GM19023 (cell line): ENCODE results near the gene SPOCK2.
"Not testable (repeated sequence)": the region's sequence is repeated elsewhere in the genome, so short reads cannot be mapped to it uniquely, and the experiment has no call there.

ENCODE experiments used
- ATAC-seq: cut with Tn5 transposase; IDR thresholded peaks from one replicate; pipeline ENCODE4 v1.9.1; 2021; ENCODE audit warnings: mild to moderate bottlenecking, moderate library complexity; ENCODE audit not compliant: unreplicated experiment

The SPOCK2 gene

DNA sequence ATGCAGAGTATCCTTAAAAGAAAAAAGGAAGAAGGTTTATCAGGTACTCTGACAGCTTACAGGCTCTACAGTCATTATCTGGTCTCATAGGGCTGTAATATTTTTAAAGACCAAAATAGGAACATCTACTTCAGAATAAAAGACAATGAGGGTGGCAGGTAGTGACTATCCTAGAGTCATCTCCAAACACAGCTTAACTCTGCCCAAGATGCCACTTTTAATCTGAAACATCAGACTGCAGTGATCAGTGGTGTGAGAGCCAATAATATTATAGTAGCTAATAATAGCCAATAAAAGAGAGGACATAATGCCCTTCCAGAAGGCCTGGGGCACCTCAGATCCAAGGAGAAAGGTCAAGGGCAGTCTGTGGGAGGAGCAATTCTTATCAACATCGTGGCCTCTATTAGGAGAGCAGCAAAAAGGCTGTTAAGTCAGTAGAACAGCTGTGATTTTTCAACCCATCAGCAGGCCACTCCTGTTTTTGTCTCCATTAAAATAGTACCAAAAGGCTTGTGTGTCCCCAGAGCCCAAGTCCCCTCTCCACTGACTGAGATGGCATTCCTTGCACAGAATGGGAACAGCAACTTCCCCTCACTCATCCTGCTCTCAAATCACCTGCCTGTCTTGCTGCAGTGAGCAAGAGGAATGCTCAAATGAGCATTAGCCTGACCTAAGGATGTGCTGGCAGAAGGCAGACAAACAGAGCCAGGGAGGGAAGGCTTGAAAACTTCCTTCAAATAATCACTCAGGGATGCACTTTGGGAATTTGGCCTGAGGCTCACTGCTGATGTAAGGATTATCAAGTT, 20.7 kb upstream of the SPOCK2 start:
- ATAC-seq = no peak

- not testable (repeated sequence) for ATAC-seq
These were observed 19.6 kb upstream of the SPOCK2 start for GRCh38 chr10:72108004-72108370.

DNA sequence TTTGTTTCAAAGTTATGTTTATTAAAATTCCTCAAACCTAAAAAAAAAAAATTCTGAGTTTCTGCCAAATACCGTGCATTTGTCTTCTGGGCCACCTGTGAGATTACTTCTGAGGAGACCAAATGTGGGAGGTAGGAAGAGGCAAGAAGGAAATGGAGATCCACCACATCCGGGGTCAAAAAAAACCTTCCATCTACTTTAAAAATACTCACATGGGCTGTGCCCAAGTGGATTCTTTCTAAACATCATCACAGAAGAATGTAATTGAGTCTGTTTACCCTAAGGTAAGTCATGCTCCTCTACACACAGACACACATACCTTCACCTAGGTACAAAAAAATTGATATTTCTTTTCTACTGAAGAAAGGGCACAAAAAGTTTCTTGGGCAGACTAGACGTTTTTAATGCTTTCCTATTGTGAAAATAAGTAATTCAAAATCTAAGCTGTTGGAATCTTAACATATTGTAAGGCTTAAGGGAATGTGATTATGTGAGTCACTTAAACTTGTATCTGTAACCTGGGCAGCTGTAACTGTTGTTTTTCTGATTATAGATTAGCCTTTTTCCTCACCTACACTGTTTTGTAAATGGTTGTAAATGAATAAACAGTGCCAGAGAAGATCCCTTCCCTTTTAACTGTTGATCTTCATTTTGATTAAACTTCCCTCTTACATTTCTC, 19.1 kb upstream of the SPOCK2 start:
- no peak for ATAC-seq

GRCh38 chr10:72106896-72107295, 18.5 kb upstream of the SPOCK2 start:
- ATAC-seq = no peak

DNA sequence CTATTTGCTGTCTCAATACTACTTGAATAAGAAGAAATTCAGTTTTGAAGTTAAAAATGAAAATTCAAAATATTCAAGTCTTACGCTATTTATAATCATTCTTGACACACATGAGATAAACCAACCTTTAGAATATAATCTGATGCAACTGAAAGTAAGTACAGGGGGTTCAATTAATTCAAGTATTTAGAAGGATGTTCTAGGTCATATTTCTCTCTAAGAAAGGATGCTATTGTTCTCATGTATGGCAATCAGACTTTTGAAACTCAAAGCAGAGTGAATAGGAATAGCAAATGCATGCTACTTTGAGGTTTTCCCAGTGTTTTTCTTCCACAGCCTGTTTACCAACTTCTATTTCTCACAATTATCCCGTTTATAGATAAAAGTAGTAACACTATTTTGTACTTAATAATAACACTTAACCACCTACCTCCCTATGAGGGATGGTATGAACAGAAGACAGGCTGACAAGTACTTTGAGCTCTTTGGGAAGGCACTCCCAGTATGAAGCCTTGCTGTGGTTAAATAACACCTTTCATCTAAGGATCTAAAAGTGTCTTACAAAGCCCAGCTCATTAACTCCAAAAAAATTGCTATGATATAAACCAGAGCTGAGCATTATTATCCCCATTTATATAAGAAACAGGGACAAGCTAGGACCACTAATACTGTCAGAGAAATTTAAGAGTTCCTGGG, 18.0 kb upstream of the SPOCK2 start:
- no peak for ATAC-seq

DNA sequence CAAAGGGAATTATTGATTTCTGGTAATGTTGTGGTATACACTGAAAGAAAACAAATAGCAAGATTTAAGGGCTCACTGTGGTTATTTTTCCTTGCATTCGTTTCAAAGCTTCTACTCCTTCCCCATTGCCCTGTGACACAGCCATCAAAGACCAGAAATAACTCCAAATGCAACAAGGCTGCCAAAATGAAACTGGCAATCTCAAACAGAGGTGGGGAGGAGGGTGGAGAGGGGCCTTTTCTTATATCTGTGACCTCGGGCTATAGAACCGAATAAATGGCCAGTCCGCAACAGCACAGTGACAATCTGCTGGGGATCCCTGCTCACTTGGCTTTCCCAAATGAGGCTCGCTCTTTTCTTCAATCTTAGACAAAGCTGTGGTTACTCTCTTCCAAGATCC, 17.4 kb upstream of the SPOCK2 start:
- no peak for ATAC-seq

- no peak for ATAC-seq
These were observed 16.7 kb upstream of the SPOCK2 start for GRCh38 chr10:72105098-72105475.

- no peak for ATAC-seq
These were observed 16.2 kb upstream of the SPOCK2 start for GRCh38 chr10:72104472-72105097.

DNA sequence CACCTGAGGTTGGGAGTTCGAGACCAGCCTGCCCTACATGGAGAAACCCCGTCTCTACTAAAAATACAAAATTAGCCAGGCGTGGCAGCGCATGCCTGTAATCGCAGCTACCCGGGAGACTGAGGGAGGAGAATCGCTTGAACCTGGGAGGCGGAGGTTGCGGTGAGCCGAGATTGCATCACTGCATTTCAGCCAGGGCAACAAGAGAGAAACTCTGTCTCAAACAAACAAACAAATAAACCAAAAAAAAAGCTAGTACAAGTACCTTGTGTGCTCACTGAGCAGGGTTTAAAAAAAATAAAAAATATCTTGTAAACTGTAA, 11.2 kb upstream of the SPOCK2 start:
- no peak for ATAC-seq

GRCh38 chr10:72098836-72099599, 10.7 kb upstream of the SPOCK2 start:
- ATAC-seq = no peak

- no peak for ATAC-seq
These were observed 10.0 kb upstream of the SPOCK2 start for GRCh38 chr10:72098301-72098835.

DNA sequence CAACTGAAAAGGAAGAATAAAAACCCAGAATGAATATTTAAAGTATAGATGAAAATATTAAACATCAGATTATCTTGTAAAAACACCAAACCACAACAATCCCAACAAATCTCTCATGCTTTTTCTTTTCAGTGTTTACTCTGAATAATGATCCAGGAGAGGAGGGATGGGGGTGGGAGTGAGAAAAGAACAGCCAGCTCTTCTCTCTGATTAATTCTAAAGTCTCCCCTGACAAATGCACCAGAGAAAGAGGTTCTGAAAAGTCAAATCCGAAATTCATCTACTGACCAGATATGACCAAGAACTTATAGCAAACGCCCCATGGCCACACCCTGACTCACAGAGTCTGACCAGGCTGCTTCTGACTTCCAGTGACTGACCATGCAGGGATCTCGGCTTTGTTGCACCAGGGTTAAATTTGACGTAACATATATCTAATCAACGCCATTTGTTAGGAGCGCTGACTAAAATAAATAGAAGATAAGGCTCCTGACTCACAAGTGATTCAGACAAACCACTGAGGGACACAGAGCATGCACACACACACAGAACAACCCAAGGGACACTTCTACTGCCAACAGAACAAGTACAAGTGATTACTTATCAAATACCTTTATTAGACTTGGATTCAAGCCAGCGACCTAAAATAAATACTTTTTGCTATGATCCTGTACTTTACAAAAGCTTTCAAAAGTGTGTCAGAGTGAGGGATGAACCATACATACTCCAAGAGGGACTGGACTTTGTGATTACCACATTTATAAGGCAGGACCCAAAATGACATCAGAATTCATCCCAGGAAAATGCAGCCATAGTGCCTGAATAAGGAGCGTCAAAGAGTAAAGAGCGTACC, 9.3 kb upstream of the SPOCK2 start:
- ATAC-seq = no peak

- no peak for ATAC-seq
These were observed 8.0 kb upstream of the SPOCK2 start for GRCh38 chr10:72096115-72097000.

GRCh38 chr10:72095195-72095594, 6.8 kb upstream of the SPOCK2 start:
- no peak for ATAC-seq

- ATAC-seq = no peak
These were observed 6.2 kb upstream of the SPOCK2 start for GRCh38 chr10:72094574-72094973.

DNA sequence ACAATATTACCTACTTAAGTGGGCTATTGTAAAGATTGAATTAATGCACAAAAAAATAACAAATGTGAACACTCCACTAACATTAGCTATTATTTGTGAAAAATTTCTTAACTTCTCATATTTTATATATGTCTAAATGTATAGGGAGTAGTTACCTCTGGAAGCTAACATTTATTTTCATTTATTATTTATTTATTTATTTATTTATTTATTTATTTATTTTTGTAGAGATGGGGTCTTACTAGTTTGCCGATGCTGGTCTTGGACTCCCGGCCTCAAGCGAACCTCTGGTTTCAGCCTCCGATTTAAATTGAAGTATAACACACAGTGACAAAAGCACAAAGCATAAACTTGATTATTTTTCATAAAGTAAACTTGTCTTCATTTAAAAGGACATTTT, 5.1 kb upstream of the SPOCK2 start:
- no peak for ATAC-seq

DNA sequence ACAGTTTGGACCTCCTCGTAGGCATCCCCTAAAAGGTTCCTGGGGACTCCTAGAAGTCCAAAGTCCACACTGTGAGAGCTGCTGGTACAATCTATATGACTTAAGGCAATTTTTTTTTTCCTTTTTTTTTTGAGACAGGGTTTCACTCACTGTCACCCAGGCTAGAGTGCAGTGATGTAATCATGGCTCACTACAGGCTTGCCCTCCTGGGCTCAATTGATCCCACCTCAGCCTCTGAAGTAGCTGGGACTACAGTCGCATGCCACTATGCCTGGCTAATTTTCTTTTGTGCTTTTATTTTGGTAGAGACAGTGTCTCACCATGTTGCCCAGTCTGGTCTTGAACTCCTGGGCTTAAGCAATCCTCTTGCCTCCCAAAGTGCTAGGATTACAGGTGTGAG, 4.6 kb upstream of the SPOCK2 start:
- ATAC-seq = no peak

DNA sequence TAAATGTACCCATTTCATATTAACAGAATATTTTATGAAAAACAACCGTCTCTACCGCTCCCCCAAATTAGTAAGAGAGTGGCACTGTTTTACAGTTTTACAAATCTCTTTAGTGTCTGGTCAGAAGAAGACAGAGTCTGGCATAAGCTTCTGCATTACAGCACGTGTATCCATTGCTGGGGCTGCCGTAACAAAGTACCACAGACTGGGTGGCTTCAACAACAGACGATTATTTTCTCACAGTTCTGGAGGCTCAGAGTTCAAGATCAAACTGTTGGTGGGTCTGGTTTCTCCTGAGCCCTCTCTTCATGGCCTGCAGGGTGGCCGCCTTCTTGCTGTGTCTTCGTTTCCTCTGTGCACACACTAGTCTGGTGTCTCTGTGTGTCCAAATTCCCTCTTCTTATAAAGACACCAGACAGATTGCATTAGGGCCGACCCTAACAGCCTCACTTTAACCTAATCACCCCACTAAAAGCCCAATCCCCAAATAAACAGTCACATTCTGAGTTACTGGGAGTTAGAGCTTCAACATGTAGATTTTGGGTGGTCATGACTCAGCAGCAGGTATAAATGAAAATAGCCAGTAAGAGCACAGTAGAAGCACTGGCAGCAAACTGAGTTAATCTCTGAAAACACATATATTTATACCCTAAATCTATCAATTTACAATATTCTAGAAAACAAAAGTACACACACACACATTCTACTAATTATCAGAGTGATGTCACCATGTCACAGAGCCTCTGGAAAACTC, 4.0 kb upstream of the SPOCK2 start:
- ATAC-seq = no peak
